A549 treated with CpdA at 1 μM for 4 hours (cell line): ENCODE data around the gene LPXN. TPM values are rescaled to one million over a fixed set of nuclear protein-coding genes. Genes with fewer than 3 reads are reported as not detected.

ENCODE experiments used
- total RNA-seq: library from RNA; stranded (reverse); fragments of 200-300 nt; extraction: Qiagen RNA extraction; gene quantifications from 5 replicates; pipeline ENCODE4 v1.2.3, GENCODE V29; 2022; ENCODE audit warnings: low read depth

Gene LPXN
- total RNA-seq = 2.5 to 3.8 TPM (median 3.3 TPM) in 5 replicates

GRCh38 chr11:58575377-58576020 is at the start of gene LPXN:
TSS of gene LPXN (minus strand) at chr11:58575856. CDS start at chr11:58575772, 84 bp downstream.

GRCh38 chr11:58622344-58622743 is 46.7 kb upstream of the LPXN start, which contains the start of gene CNTF:
TSS of gene CNTF (plus strand) at chr11:58622665. CDS start at chr11:58622753, 88 bp downstream.

GRCh38 chr11:58578635-58579191 is 3.1 kb upstream of the LPXN start, which contains the start of gene ZFP91:
TSS of gene ZFP91 (plus strand) at chr11:58579063. CDS start at chr11:58579282, 219 bp downstream.

GRCh38 chr11:58508005-58508404 is 67.7 kb downstream of the LPXN start, which contains the start of gene OR5B21:
TSS of gene OR5B21 (minus strand) at chr11:58508105. CDS start at chr11:58508105, 0 bp downstream.

Other genes starting within 250 kb of the LPXN start
- gene OR5B17, start 216.8 kb downstream of the LPXN start, total RNA-seq = not detected in 5 replicates
- gene OR5B3, start 169.0 kb downstream of the LPXN start, total RNA-seq = not detected in 5 replicates
- not detected in 5 replicates for gene OR5B2, start 147.7 kb downstream of the LPXN start, total RNA-seq
- not detected in 5 replicates for gene OR5B12, start 133.6 kb downstream of the LPXN start, total RNA-seq
- not detected in 5 replicates for gene OR5B21, start 67.8 kb downstream of the LPXN start, total RNA-seq
- gene ZFP91, start 3.2 kb upstream of the LPXN start, total RNA-seq = 38.5 to 52.4 TPM (median 41.7 TPM) in 5 replicates
- gene CNTF, start 46.8 kb upstream of the LPXN start, total RNA-seq = 1.2 to 2.0 TPM (median 1.4 TPM) in 5 replicates
- not detected in 5 replicates for gene GLYAT, start 156.1 kb upstream of the LPXN start, total RNA-seq